ENCODE results near the gene NAGPA.

The NAGPA gene

DNA sequence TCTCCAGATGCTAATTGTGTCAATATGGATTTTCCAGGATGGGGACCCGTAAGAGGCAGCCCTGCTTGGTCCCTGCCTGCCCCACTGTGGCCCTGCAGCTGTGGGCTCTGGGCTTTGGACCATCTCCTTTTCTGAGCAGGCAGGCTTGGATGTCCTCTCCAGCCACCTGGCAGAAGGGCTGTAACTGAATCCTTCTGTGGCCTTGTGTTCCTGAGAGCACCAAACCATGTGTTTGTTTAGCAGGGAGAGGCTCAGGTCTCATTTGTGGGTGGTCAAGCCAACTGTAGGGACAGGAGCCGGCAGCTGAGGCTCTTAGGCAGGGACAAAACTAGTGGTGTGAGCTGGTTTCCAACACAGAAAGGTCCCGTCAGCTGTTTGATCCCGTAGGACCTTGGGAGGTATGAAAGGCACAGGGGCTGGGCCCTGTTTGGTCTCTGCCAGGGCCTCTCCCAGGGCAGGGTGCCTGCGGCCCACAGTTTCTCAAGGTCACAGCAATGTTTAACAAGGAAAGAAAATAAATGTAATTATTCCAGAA is 57.1 kb downstream of the NAGPA start:
- POLR2A ChIA-PET = interaction anchor here (1.0 kb wide), 1 partner anchor 227 kb away, joined by 3 read pairs; no protein-coding TSS in a partner anchor
- DNase-seq (ENCODE audit: extremely low spot score) = no peak
- CTCF ChIA-PET = no interaction called here
- TF ChIP-seq LEF1 (IDR thresholded peaks at IDR 0.05; ENCODE audit: borderline replicate concordance) = no peak
- no peak for TF ChIP-seq ZNF384 (IDR thresholded peaks at IDR 0.05)
- TF ChIP-seq, protein P1, sequence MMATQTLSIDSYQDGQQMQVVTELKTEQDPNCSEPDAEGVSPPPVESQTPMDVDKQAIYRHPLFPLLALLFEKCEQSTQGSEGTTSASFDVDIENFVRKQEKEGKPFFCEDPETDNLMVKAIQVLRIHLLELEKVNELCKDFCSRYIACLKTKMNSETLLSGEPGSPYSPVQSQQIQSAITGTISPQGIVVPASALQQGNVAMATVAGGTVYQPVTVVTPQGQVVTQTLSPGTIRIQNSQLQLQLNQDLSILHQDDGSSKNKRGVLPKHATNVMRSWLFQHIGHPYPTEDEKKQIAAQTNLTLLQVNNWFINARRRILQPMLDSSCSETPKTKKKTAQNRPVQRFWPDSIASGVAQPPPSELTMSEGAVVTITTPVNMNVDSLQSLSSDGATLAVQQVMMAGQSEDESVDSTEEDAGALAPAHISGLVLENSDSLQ (IDR thresholded peaks at IDR 0.05) = no peak
- no peak for TF ChIP-seq NFRKB (IDR thresholded peaks at IDR 0.05)
- TF ChIP-seq ELF4 (IDR thresholded peaks at IDR 0.05) = no peak
- TF ChIP-seq SP1 (IDR thresholded peaks at IDR 0.05) = no peak
- no peak for TF ChIP-seq SUZ12 (IDR thresholded peaks at IDR 0.05)
- TF ChIP-seq HDGF (IDR thresholded peaks at IDR 0.05; ENCODE audit: borderline replicate concordance) = no peak
- no peak for TF ChIP-seq TARDBP (IDR thresholded peaks at IDR 0.05)

DNA sequence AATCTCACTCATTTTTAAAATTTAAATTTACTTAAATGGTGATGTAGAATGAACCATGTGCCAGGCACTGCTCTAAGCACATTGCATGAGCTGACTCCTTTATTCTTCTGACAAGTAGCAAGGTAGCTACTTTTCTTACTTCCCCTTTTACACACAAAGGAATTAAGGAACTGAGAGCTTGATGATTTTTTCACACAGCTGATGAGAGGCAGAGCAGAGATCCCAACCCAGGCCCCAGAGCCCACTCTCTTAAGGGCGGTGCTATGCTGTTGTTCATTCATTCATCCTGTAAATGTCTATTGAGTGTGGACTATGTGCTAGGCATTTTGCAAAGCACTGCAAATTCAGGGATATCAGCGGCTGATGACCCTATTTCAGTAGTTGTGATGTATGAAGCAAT is 57.7 kb downstream of the NAGPA start:
- DNase-seq (ENCODE audit: extremely low spot score) = no peak
- POLR2A ChIA-PET = no interaction called here
- no peak for TF ChIP-seq SP1 (IDR thresholded peaks at IDR 0.05)
- no peak for TF ChIP-seq CTBP1 (IDR thresholded peaks at IDR 0.05; ENCODE audit: borderline replicate concordance)
- TF ChIP-seq FOXA1 (IDR thresholded peaks at IDR 0.05) = no peak
- TF ChIP-seq L3MBTL2 (conservative IDR thresholded peaks at IDR 0.05) = no peak
- no peak for TF ChIP-seq ELF4 (IDR thresholded peaks at IDR 0.05)
- no peak for TF ChIP-seq ARNT (IDR thresholded peaks at IDR 0.05)
- TF ChIP-seq FOXK2 (IDR thresholded peaks at IDR 0.05) = no peak
- no peak for TF ChIP-seq HDGF (IDR thresholded peaks at IDR 0.05; ENCODE audit: borderline replicate concordance)
- TF ChIP-seq FOXM1 (IDR thresholded peaks at IDR 0.05; ENCODE audit: borderline replicate concordance) = no peak
- no peak for TF ChIP-seq LEF1 (IDR thresholded peaks at IDR 0.05; ENCODE audit: borderline replicate concordance)
- no peak for TF ChIP-seq NFRKB (IDR thresholded peaks at IDR 0.05)
- TF ChIP-seq SUZ12 (IDR thresholded peaks at IDR 0.05) = no peak
- TF ChIP-seq, protein P1 (IDR thresholded peaks at IDR 0.05) = no peak
- TF ChIP-seq TARDBP (IDR thresholded peaks at IDR 0.05) = no peak
- no peak for TF ChIP-seq BHLHE40 (IDR thresholded peaks at IDR 0.05; ENCODE audit: borderline replicate concordance)
- no peak for TF ChIP-seq ZNF384 (IDR thresholded peaks at IDR 0.05)

More for the DNA sequence above, 57.7 kb downstream of the NAGPA start:
- CTCF ChIA-PET = no interaction called here
